CD4-positive, alpha-beta T cell treated with Interleukin-1 beta for 1 hour (primary cell): ENCODE results near the gene THY1.
"Not testable (repeated sequence)": the region's sequence is repeated elsewhere in the genome, so short reads cannot be mapped to it uniquely, and the experiment has no call there.

Experiments
- DNase-seq, 2 donors: peaks; one replicate each; pipeline ENCODE4 v3.0.0-alpha.2; 2020 to 2022

THY1 gene

DNA sequence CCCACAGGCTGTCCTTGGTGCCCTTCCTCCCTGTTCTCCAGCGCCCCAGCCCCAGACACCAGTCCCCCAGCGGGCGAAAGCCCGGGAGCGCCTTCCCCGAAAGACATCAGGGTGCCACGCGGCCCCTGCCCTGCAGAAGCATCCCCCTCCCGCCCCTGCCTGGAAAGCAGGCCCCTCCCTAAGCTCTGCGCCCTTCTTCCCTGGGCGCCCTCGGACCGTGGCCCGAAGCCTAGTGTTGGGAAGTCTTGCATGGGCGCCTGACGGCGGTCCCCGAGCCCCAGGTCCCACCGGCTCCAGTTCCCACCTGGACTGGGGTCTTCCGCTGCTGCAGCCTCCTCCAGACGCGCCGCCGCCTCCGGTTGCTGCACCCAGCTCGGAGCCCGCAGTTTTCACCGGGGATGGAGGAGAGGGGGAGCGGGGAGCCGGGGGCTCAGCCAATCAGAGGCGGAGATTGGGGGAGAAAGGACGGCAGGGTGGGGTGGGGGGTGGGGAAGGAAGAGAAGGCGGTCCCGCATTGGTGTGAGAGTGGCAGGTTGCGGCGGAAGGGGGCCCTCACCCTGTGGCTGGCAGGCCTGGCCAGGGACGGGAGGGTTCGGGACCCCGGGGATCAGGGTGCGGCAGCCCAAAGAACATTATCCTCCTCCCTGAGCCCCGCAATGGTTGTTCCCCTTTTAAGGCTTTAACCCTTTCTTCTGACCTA is at the start of gene THY1:
Gene THY1 (minus strand): TSS at position 364 of the 700 bp plus-strand sequence. CDS start 2,267 bp downstream, outside the sequence.
- DNase-seq, result no peak

DNA sequence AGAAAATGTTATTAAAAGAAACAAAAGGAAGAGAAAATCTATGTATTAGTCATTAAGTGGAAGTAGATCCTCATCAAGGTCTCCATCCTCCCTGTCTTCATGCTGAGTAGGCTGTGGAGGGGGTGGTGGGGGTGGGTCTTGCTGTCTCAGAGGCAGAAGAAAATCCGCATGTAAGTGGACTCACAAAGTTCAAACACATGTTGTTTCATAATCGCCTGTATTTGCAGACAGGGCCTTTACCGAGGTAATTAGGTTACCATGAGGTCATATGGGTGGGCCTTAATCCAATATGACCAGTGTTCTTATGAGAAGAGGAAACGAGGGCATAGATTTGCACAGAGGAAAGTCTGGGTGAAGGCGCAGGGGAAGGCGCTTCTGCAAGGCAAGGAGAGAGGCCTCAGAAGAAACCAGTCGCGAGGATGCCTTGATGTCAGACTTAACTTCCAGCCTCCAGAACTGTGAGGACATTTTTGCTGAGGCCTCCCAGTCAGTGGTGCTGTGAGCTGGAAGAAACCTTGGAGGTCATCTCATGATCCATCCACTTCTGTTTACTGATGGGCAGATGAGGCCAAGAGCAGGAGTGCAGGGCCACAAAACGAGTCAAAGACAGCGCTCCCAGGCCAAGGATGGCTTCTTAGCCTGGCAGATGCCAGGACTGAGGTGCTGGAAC is 49.3 kb upstream of the THY1 start:
- no peak for DNase-seq

DNA sequence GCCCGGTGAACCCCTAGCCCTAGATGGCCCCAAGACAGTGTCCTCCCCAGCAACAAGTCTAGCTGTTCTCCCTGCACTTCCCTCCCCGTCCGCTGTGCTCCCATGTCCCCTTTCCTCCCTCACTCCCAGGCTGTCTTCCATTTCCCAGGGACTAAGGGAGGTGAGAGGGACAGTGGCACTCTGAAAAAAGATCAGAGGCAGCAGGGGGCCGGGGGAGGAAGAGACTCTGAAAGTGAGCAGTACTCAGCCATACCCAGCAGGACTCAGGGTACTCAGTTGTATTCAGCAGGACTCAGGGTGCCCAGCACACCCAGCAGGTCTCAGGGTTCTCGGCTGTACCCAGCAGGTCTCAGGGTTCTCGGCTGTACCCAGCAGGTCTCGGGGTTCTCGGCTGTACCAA is 48.4 kb upstream of the THY1 start:
- DNase-seq, result no peak

DNA sequence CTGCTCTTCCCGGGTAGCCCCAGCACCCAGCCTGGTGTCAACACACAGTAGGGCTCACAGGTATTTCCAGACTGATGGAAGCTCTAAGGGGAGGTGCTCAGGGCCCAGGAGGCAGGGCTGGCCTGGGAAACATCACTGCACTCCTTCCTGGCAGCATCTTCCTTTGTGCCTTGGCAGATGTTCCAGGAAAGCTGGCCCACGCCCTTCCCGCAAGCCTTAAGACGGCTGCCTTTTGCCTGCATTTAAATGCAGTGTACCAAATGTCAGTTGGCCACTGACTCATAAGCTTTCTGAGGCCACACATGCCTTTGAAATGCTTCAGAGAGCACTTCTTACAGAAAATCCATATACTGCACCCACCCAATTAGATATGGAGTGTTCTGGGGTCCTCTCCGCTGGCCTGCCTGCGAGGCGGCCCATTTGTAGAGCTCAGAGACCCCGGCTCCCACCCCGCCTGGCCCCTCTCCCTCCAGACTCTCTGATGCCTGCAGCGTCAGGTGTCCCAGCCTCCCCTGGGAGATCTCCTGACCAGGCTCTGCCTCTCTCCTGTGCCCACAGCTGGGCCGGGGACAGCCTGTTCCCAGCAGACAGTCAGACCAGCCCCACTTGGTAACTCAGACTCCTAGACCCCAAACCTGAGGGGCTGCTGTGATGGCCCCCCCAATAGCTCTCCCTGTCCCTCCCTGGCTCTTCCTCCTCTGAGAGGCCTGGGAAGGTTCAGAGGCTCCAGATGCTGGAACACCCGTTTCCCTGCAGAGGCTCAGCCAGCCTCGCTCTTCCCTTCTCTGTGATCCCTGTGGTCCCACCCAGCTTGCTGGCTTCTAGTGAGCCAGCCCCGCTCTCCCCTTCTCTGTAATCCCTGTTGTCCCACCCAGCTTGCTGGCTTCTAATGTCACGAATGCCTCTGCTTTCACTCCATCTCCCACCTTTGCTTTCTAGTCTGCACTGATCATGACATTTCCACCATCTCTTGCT is 47.6 kb upstream of the THY1 start:
- no peak for DNase-seq

DNA sequence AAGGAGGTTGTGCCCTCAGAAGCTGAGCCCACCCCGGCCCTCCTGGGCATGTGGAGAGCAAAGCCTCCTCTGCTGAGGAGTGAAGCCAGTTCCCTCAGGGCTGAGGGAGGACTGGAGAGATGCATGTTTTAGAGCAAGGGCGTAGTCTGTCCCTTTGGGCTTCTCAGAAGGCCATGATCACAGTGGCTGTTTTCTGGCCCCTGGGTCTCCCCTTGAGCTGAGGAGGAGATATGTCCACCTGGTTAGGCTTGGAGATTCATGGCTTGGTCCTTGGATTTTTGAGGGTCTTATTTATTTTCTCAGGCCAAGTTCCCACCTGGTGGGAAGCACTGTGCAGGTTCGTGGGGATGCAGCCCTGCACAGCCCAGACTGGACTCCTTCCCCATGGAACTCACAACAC is 46.5 kb upstream of the THY1 start:
- DNase-seq, result no peak

DNA sequence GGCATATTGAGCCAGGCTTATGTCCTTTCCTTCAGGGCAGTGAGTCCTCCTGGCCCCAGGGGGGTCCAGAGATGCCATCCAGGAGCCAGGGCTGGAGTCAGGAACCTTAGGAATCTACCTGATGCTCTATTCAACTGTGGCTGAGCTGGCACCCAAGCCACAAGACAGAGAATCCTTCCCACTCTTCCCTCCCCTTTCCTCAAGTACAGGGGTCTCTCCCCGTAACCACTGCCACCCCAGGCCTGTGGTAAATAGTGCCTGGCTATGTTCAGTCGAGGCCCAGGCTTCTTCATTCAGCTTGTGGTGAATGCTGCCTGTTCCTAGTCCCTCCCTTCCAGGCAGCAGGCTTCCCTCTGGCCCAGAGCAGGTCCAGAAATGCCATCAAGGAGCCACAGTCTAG is 45.5 kb upstream of the THY1 start:
- no peak for DNase-seq

DNA sequence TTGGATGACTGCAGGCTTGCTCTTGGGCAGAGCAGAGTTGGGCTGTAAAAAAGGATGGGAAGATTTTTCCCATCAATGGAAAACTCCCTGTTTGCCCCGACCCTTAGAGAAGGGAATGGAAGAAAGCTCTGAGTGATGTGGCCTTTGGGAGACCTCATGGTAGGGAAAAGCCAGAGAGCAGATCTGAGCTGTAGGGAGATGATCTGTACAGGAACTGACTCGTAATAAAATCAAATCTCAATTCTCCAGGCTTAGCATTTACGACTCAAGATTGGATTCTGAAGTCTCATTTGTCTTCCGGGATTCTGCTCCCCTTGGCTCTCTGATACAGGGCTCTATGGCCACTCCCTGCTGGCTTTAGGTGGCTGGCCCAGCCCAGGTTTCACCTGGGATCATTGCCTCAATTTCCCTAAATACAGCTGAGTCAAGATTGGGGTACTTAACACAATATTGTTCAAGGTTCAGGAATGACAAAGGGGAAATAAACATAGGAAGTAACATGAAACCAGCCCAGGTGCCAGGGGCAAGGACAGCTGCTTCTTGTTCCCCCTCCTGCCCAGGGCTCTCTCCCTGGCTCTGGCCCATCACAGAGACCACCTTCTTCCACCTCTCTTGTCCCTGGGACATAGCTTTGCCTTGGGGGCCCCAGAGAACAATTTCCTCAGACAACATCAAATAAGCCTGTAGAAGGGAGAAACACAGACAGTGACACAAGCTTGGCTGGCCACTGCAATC is 38.4 kb upstream of the THY1 start:
- no peak for DNase-seq

DNA sequence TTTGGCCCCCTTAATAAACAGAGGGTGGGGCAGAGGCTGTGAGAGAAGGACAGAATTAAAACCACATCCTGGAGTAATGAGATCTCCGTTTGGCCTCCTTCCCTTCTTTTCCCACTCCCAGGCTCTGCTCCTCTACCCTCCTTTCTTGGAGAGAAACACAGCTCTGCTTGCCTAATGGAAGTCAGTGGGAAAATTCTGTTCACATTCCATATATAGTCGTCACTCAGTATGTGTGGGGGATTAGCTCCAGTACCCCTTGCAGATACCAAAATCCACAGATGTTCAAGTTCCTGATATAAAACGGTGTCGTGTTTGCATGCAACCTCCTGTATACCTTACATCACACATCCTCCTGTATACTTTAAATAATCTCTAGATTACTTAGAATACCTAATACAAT is 37.6 kb upstream of the THY1 start:
- DNase-seq, result no peak

DNA sequence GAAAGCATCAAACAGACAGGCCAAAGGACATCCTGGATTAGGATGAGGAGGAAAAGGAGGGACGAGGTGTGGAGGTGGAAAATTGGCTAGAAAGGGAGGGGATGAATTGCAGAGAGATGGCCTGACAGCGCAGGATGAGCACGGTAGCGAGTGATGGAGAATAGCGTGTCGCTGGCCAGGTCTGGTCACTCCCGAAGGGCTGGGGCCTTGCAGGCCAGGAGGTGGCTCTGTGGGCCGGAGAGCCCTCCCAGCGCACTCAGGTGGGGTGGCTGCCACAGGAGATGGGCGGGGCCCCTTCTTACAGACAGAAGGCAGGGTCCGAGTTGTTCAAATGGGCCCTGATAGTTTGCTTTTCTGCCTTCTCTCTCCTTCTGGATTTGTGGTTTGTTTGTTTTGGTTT is 37.1 kb upstream of the THY1 start:
- no peak for DNase-seq

DNA sequence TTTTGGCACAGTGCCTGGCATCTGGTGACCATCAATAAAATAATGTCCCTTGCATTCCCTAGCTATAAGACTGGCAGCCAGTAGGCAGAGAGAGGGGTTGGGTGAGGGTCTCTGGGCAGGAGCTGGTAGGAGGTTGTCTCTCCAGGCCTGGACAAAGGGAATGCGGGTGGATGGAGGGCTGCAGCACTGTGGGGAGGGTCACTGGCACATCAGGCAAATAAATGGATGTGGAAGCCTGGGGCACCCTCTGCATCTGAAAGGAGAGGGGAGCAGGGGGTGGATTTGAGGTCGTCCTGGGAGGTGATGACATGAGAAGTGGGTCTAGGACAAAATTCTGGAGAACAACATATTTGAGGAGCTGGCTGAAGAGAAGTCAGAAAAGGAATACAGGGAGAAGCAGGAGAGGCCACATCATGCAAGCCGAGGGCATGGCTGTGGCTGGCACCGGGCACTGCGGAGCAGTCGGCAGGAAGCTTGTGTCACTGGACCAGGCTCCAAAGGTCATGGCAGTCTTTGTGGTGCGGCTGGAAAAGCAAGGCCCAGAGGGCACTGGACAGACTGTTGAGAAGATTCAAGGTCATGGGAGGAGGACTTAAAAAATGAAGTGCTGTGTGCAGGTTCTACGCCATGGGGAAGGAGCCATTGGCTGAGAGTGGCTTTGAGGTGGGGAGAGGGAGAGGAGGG is 36.5 kb upstream of the THY1 start:
- no peak for DNase-seq

DNA sequence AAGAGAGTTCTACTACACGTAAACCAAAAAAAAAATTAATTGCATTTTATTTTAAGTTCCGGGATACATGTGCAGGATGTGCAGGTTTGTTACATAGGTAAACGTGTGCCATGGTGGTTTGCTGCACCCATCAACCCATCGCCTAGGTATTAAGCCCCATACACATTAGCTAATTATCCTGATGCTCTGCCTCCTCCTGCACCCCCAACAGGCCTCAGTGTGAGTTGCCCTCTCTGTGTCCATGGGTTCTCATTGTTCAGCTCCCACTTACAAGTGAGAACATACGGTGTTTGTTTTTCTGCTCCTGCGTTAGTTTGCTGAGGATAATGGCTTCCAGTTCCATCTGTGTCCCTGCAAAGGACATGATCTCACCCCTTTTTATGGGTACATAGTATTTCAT is 32.7 kb upstream of the THY1 start:
- not testable (repeated sequence) for DNase-seq

DNA sequence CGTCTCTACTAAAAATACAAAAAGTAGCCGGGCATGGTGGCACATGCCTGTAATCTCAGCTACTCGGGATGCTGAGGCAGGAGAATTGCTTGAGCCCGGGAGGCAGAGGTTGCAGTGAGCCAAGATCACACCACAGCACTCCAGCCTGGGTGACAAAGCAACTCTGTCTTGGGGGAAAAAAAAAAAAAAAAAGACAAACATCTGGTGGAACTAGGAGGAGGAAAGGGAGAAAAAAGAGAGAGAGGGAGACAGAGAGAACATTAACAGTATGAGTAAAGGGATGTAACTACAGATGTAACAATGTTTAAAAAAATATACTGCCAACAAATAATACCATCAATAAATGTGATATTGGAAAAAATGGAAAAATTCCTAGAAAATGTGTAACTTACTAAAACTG is 32.3 kb upstream of the THY1 start:
- not testable (repeated sequence) for DNase-seq

DNA sequence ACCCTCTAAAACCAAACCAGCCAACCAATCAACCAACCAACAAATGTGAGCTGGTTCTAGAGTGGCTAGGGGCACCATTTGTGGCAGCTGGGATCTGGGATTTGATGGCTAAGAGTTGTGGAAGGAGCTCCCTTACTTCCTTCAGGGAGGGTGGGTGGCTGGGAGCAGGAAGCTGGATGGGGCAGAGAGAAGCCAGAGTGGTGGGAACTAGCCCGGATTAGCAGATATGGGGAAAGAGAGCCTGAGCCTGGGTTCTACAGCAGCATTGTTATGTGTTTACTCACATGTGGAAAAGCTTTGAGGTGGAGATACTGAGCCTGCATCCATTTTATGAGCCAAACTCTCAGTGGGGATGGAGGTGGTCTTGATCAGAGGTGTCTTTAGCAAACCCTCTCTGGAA is 30.9 kb upstream of the THY1 start:
- no peak for DNase-seq

DNA sequence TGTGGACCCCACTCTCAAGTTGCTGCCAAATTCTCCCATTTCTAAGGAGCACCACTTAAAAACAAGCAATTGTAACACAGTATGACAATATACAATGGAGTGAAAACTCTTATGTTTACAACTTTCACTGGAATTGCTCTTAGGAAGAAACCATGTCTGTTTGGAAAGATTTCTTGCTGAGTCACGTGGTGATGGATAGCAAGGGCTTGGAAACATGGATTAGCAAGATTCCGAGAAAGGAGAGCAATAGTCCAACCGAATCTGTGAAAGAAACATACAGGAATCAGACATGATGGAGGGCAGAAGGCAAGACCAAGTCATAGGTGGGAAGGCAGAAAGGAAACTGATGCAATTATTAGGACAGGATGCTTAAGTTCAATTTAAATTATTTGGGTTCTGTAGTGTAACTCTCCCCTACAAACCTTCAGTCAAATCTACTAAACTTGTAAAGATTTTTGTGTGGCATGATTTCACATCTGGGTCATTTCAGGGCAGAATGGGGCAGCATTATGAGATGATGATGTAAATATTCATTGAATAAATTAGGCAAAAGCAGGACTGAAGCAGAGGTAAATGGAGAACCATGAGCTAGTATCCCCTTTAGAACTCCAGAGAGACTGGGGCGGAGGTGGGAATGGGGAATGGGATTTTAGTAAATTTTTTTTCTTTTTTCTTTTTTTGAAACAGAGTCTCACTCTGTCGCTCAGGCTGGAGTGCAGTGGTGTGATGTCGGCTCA is 27.8 kb upstream of the THY1 start:
- no peak for DNase-seq

DNA sequence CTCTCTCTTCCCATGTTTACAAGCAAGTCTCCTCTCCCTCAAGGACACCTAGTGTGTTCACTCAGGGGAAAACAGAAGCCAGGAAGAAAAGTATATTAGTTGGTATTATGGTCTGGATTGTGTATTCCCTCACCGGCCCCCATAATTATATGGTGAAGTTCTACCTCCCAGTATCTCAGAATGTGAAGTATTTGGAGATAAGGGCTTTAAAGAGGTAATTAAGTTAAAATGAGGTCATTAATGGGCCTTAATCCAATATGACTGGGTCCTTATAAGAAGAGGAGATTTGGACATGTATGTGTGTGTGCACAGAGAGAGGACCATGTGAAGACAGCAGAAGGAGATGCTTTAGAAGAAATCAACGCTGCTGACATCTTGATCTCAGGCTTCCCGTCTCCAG is 26.5 kb upstream of the THY1 start:
- DNase-seq, result no peak

DNA sequence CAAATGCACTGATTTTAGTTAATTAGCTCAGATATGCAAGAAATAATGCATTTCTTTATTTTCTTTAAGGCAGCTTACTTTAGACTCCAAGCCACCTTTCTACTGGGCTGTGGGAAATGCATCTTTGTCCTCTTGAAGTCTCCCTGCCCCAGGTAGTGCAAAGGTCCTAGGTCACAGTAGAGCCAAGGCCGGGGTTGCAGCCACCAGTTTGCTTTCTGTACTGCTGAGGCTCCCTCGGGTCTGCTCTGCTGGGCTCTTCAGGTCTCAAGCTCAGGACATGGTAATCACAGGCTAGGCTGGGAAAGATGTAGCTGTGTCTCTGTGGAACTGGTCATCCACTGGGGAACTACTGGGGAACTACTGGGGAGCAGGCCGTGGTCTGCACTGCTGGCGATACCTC is 25.4 kb upstream of the THY1 start:
- no peak for DNase-seq

DNA sequence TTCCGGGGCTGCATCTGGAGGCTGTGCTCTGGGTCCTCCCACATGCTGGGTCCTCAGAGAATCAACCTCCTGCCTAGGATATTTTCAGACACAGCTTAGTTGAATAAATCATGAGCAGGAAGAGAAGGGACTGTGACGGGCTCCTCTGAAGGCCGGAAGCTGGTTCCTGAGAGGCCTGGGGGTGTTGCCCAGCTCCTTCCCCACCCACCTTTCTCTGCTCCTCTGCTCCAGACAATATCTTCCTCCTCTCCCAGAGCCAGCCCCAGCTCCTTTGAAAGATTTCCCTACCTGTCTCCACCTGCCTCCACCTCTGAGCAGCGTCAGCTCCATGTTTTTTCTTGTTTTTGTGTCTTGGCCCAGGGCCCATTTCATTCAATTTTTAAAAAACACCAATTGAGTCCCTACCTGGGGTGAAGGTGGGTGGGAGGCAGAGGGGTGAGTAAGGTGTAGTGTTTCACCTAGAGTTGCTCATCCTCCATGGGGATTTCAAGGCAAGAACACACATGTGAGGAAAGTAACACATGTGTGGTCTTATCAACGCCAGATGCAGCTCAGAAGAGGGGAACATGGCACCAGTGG is 24.8 kb upstream of the THY1 start:
- no peak for DNase-seq

DNA sequence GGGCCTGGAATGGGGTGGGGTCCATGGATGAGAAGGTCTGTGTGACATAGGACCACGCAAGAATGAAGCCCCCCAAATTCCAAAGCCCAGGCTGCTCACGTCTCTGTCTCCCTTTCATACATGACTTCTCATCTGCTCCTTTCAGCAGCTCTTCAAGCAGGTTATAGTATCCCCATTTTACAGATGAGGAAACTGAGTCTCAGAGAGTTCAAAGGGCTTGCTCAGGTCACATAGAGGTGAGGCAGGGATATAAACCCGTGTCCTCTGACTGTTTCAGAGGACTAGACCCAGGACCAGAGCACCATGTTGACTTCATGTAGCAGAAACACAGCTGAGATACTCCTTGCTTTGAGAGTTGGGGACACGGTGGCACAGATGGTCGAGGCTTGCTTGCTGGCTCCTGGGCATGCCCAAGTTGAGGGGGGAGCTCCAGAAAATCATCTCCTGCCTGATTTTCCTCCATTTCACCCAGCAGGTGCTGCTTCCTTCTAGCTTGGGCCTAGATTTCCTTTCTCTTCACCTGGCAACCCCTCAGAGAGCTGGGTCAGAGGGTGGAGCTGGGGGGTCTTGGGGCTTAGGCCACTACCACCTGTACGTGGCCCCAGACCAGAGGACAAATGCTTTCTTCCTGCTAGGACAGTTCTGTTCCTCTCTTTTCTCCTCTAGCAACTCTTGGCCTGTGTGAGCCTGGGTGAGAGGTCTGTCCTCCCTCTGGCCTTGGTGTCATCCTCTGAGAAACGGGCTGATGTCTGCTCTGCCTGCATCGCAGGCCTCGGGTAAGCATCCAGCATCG is 24.1 kb upstream of the THY1 start:
- no peak for DNase-seq

DNA sequence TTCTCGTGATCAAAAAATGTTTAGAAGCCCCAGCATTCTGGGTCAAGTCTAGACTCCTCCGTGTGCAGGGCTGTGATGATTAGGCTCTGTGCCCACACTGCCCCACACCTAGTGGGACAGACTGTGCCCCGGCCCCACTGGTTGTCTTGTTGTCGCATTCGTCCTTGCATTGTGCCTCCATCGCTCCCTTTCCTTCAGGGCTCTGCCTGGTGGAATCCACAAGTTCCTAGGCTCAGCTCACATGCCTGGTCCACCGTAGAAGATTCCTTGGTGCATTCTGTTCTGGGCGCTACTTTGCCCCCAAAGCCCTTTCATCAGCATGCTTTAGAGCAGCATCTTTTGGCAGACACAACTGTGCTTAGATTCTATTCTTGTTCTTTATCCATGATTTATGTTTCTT is 23.5 kb upstream of the THY1 start:
- no peak for DNase-seq

DNA sequence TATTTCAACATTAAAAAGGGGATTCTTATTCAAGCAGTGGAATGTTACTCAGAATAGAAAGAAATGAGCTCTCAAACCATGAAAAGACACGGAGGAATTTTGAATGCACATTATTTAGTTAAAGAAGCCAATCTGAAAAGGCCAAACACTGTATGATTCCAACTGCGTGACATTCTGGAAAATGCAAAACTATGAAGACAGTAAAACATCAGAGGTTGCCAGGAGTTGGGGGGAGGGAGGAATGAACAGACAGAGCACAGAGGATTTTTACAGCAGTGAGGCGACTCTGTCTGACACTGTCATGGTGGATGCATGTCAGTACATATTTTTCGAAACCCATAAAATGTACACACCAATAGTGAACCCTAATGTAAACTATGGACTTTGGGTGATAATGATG is 22.9 kb upstream of the THY1 start:
- no peak for DNase-seq
